IMR-90 (cell line): Measurements from ENCODE around the gene SDHC. TPM values are rescaled to one million over a fixed set of nuclear protein-coding genes. Genes with fewer than 3 reads are reported as not detected.
"Not testable (repeated sequence)": the region's sequence is repeated elsewhere in the genome, so short reads cannot be mapped to it uniquely, and the experiment has no call there.

ENCODE experiments used
- ATAC-seq: fragments of 200-7000 bp; cut with Tn5 transposase; 2 replicates; pipeline ENCODE4 v1.9.1; 2020; ENCODE audit warnings: low read depth, mild to moderate bottlenecking, moderate library complexity
- BruUV-seq: library from RNA; stranded (reverse); fragments of 400-500 nt; replicated peaks from 2 replicates; lab custom pipeline; 2021; lab: Mats Ljungman, UMichigan
- CTCF ChIA-PET: fragments of 300-600 bp; formaldehyde crosslinking; extraction: SDS; loops from one replicate; lab custom pipeline; 2021; ENCODE audit warnings: antibody characterized with exemption; lab: Yijun Ruan, JAX
- POLR2A ChIA-PET: fragments of 300-600 bp; sonication (Branson Sonifier 250); formaldehyde crosslinking; loops from one replicate; lab custom pipeline; 2022; ENCODE audit warnings: antibody characterized with exemption; ENCODE audit not compliant: unreplicated experiment; lab: Charles Lee
- DNase-seq: peaks from one replicate; pipeline ENCODE4 v3.0.0; 2013
- H2AFZ ChIP-seq: replicated peaks from 2 replicates; pipeline ENCODE3; 2013; ENCODE audit warnings: low read length, mild to moderate bottlenecking; ENCODE audit not compliant: poor library complexity
- H2AK5ac ChIP-seq: 2 replicates; pipeline ENCODE4 v1.6.1; 2013; ENCODE audit warnings: low read depth, low read length, inconsistent platforms
- H2AK9ac ChIP-seq: replicated peaks from 2 replicates; pipeline ENCODE3; 2013; ENCODE audit warnings: mild to moderate bottlenecking, low read depth, low read length, moderate library complexity; ENCODE audit not compliant: poor library complexity
- H2BK120ac ChIP-seq: 2 replicates; pipeline ENCODE4 v1.6.1; 2013; ENCODE audit warnings: low read depth, low read length, inconsistent platforms
- H2BK15ac ChIP-seq: 3 replicates; pipeline ENCODE4 v1.6.1; 2013; ENCODE audit warnings: low read depth, low read length, inconsistent platforms
- H2BK20ac ChIP-seq: 2 replicates; pipeline ENCODE4 v1.6.1; 2013; ENCODE audit warnings: low read depth, mild to moderate bottlenecking, inconsistent platforms, low read length, moderate library complexity
- H2BK5ac ChIP-seq: 2 replicates; pipeline ENCODE4 v1.6.1; 2013; ENCODE audit warnings: mild to moderate bottlenecking, low read depth, low read length, inconsistent platforms; ENCODE audit not compliant: poor library complexity, severe bottlenecking
- H3K14ac ChIP-seq: replicated peaks from 2 replicates; pipeline ENCODE4 v1.6.1; 2013; ENCODE audit warnings: low read depth, low read length, inconsistent platforms
- H3K18ac ChIP-seq: 2 replicates; pipeline ENCODE4 v1.6.1; 2013; ENCODE audit warnings: low read depth, low read length, control low read depth
- H3K23ac ChIP-seq: 2 replicates; pipeline ENCODE4 v1.6.1; 2013; ENCODE audit warnings: low read depth, low read length, inconsistent platforms
- H3K27ac ChIP-seq: 2 replicates; pipeline ENCODE4 v1.5.1; 2013; ENCODE audit warnings: mild to moderate bottlenecking, control low read depth, low read length; ENCODE audit not compliant: insufficient read depth
- H3K27me3 ChIP-seq: 2 replicates; pipeline ENCODE4 v1.6.1; 2013; ENCODE audit warnings: low read length; ENCODE audit not compliant: control insufficient read depth, insufficient read depth
- H3K36me3 ChIP-seq: 2 replicates; pipeline ENCODE4 v1.6.1; 2013; ENCODE audit warnings: low read length, mixed read lengths; ENCODE audit not compliant: control insufficient read depth, insufficient read depth
- H3K4ac ChIP-seq: 2 replicates; pipeline ENCODE4 v1.6.1; 2013; ENCODE audit warnings: low read depth, low read length, inconsistent platforms
- H3K4me1 ChIP-seq: 2 replicates; pipeline ENCODE4 v1.6.1; 2013; ENCODE audit warnings: low read length, mixed read lengths; ENCODE audit not compliant: control insufficient read depth, insufficient read depth
- H3K4me2 ChIP-seq: 2 replicates; pipeline ENCODE4 v1.6.1; 2013; ENCODE audit warnings: low read depth, mild to moderate bottlenecking, control low read depth, low read length, moderate library complexity
- H3K4me3 ChIP-seq: 2 replicates; pipeline ENCODE4 v1.5.1; 2013; ENCODE audit warnings: low read depth, mild to moderate bottlenecking, control low read depth, low read length, moderate library complexity; ENCODE audit not compliant: insufficient read depth
- H3K56ac ChIP-seq: 2 replicates; pipeline ENCODE4 v1.6.1; 2013; ENCODE audit warnings: low read length, inconsistent platforms; ENCODE audit not compliant: insufficient read depth; ENCODE audit errors: extremely low read depth
- H3K79me1 ChIP-seq, 2 experiments: 2 replicates each; pipeline ENCODE4 v1.6.1; 2013; ENCODE audit warnings: low read length in 2 of 2, inconsistent platforms in 1 of 2, low read depth in 1 of 2
- H3K9ac ChIP-seq: 2 replicates; pipeline ENCODE4 v1.6.1; 2013; ENCODE audit warnings: low read depth, low read length, control low read depth
- H3K9me1 ChIP-seq: 2 replicates; pipeline ENCODE4 v1.6.1; 2013; ENCODE audit warnings: low read length, inconsistent platforms; ENCODE audit not compliant: insufficient read depth
- H3K9me3 ChIP-seq: 2 replicates; pipeline ENCODE4 v1.6.1; 2013; ENCODE audit warnings: low read length; ENCODE audit not compliant: control insufficient read depth, insufficient read depth
- H4K20me1 ChIP-seq: 2 replicates; pipeline ENCODE4 v1.6.1; 2013; ENCODE audit warnings: low read length, inconsistent platforms; ENCODE audit not compliant: insufficient read depth
- H4K5ac ChIP-seq: 2 replicates; pipeline ENCODE4 v1.6.1; 2013; ENCODE audit warnings: mild to moderate bottlenecking, low read depth, low read length, control low read depth
- H4K8ac ChIP-seq, 2 experiments: 2 replicates each; pipeline ENCODE4 v1.6.1; 2013; ENCODE audit warnings: low read depth in 2 of 2, low read length in 2 of 2, control low read depth in 1 of 2, inconsistent platforms in 1 of 2
- H4K91ac ChIP-seq: 2 replicates; pipeline ENCODE4 v1.6.1; 2013; ENCODE audit warnings: low read depth, low read length, inconsistent platforms; ENCODE audit not compliant: insufficient read depth
- WGBS, 2 experiments: methylation state at CpG; one replicate each; pipeline versions ENCODE4 v1.1.5 to v1.1.7; 2013; ENCODE audit warnings: missing lambda C conversion rate in 2 of 2; ENCODE audit not compliant: insufficient read length in 1 of 2; ENCODE audit errors: extremely low coverage in 2 of 2; 5-methylcytosine and 5-hydroxymethylcytosine counted together
- dilution Hi-C: fragments of 300-500 bp; cut with HindIII; formaldehyde crosslinking; loops from one replicate; pipeline ENCODE4 v1.14.3; 2018; ENCODE audit warnings: low sequenced_read_pairs; ENCODE audit not compliant: unreplicated experiment
- in situ Hi-C: fragments of 300-500 bp; cut with MboI; formaldehyde crosslinking; loops from 3 replicates; pipeline ENCODE4 v1.14.3; 2019; ENCODE audit warnings: low sequenced_read_pairs, inconsistent platforms, mixed read lengths
- intact Hi-C: fragments of 100-400 bp; cut with micrococcal nuclease; formaldehyde crosslinking; loops from 2 replicates; pipeline ENCODE4 v1.10.0; 2022
- microRNA-seq, 2 experiments: library from miRNA; stranded (forward) in 1 of 2; unstranded in 1 of 2; fragments of 10-50 nt in 1 of 2; fragments of <30 nt in 1 of 2; gene quantifications in 1 of 2; microRNA quantifications in 1 of 2; one replicate each; pipeline versions ENCODE3 to v1.1.0; 2013 to 2020; ENCODE audit not compliant: insufficient read depth in 1 of 2, insufficient read length in 1 of 2, unreplicated experiment in 1 of 2
- polyA plus RNA-seq, 3 experiments: library from polyadenylated mRNA; depleted of rRNA; stranded (reverse); fragments of >200 nt; gene quantifications; 2 replicates each; pipeline ENCODE4 v1.2.3, GENCODE V29; 2012; ENCODE audit warnings: low replicate concordance in 1 of 3
- small RNA-seq, 5 experiments: library from RNA; depleted of rRNA; stranded (forward); fragments of <200 nt; gene quantifications; one replicate each; pipeline ENCODE3, GENCODE V24; 2012
- total RNA-seq: library from RNA; depleted of rRNA; stranded (reverse); fragments of >200 nt; gene quantifications from 2 replicates; pipeline ENCODE4 v1.2.3, GENCODE V29; 2012; rRNA removed

Gene SDHC
- total and polyA plus RNA-seq, 2 of the 4 experiments (the other 2 are of a cell fraction): 158 to 235 TPM

GRCh38 chr1:161410636-161410970, 96.4 kb downstream of the SDHC start:
- DNase-seq, H3K27ac ChIP-seq, H2BK15ac ChIP-seq, H3K9ac ChIP-seq, BruUV-seq, POLR2A ChIA-PET, H4K20me1 ChIP-seq, H3K36me3 ChIP-seq, H3K4me1 ChIP-seq, in situ Hi-C loops, H3K4me3 ChIP-seq, H2AFZ ChIP-seq, H4K91ac ChIP-seq, H4K5ac ChIP-seq, H3K18ac ChIP-seq, H2BK5ac ChIP-seq, H3K4me2 ChIP-seq, H3K9me3 ChIP-seq, H3K56ac ChIP-seq, intact Hi-C loops, H3K14ac ChIP-seq, H3K27me3 ChIP-seq, dilution Hi-C loops, ATAC-seq, H2BK20ac ChIP-seq, CTCF ChIA-PET, H3K4ac ChIP-seq, H2BK120ac ChIP-seq, H2AK9ac ChIP-seq, H4K8ac ChIP-seq, H3K9me1 ChIP-seq, H2AK5ac ChIP-seq, H3K79me1 ChIP-seq, H3K23ac ChIP-seq: not testable (repeated sequence)
- WGBS, 2 experiments: no CpG with 5 or more reads among the region's 4 CpGs

Small RNAs within 50 kb of the gene (microRNA-seq; reads per million reads assigned to microRNA genes)
- gene AL592295.2 (ENCODE audit: insufficient read depth, insufficient read length): not detected
- gene RNU6-481P (ENCODE audit: insufficient read depth, insufficient read length): not detected

Small RNAs within 50 kb of the gene (small RNA-seq; reads per million reads assigned to genes)
- gene AL592295.2 (0 reads per million in 5 experiments), gene RNU6-481P (0 reads per million in 5 experiments)

Other genes starting within 250 kb of the SDHC start
- not detected in 2 replicates for gene ARHGAP30, start 244.5 kb upstream of the SDHC start, total RNA-seq
- 0.02 and 0.03 TPM in 2 replicates for gene ARHGAP30, start 244.5 kb upstream of the SDHC start, polyA plus RNA-seq (2012; rRNA removed)
- under 0.01 and 0.18 TPM in 2 replicates for gene NECTIN4, start 224.8 kb upstream of the SDHC start, total RNA-seq
- gene NECTIN4, start 224.8 kb upstream of the SDHC start, polyA plus RNA-seq (2012; rRNA removed): 0.13 and 0.24 TPM in 2 replicates
- gene KLHDC9, start 216.0 kb upstream of the SDHC start, total RNA-seq: 0.18 TPM in 1 of 2 replicates, not detected in the other
- 0.70 and 1.1 TPM in 2 replicates for gene KLHDC9, start 216.0 kb upstream of the SDHC start, polyA plus RNA-seq (2012; rRNA removed)
- 62.4 and 166 TPM in 2 replicates for gene PFDN2, start 196.3 kb upstream of the SDHC start, total RNA-seq
- gene PFDN2, start 196.3 kb upstream of the SDHC start, polyA plus RNA-seq (2012; rRNA removed): 179 and 180 TPM in 2 replicates
- 22.8 TPM in 2 replicates for gene NIT1, start 196.3 kb upstream of the SDHC start, total RNA-seq
- 33.2 and 33.6 TPM in 2 replicates for gene NIT1, start 196.3 kb upstream of the SDHC start, polyA plus RNA-seq (2012; rRNA removed)
- gene DEDD, start 181.7 kb upstream of the SDHC start, total RNA-seq: 35.3 and 47.9 TPM in 2 replicates
- gene DEDD, start 181.7 kb upstream of the SDHC start, polyA plus RNA-seq (2012; rRNA removed): 40.2 and 47.1 TPM in 2 replicates
- 134 and 137 TPM in 2 replicates for gene UFC1, start 160.4 kb upstream of the SDHC start, total RNA-seq
- gene UFC1, start 160.4 kb upstream of the SDHC start, polyA plus RNA-seq (2012; rRNA removed): 113 and 140 TPM in 2 replicates
- gene USP21, start 154.9 kb upstream of the SDHC start, total RNA-seq: 3.3 and 6.3 TPM in 2 replicates
- 23.8 and 24.7 TPM in 2 replicates for gene USP21, start 154.9 kb upstream of the SDHC start, polyA plus RNA-seq (2012; rRNA removed)
- gene PPOX, start 148.0 kb upstream of the SDHC start, total RNA-seq: 6.1 TPM in 2 replicates
- gene PPOX, start 148.0 kb upstream of the SDHC start, polyA plus RNA-seq (2012; rRNA removed): 14.3 and 14.8 TPM in 2 replicates
- gene B4GALT3, start 136.9 kb upstream of the SDHC start, total RNA-seq: 11.4 and 19.9 TPM in 2 replicates
- gene B4GALT3, start 136.9 kb upstream of the SDHC start, polyA plus RNA-seq (2012; rRNA removed): 36.0 and 41.5 TPM in 2 replicates
- 0.28 and 0.72 TPM in 2 replicates for gene ADAMTS4, start 115.3 kb upstream of the SDHC start, total RNA-seq
- 0.39 and 0.40 TPM in 2 replicates for gene ADAMTS4, start 115.3 kb upstream of the SDHC start, polyA plus RNA-seq (2012; rRNA removed)
- 85.5 and 122 TPM in 2 replicates for gene NDUFS2, start 112.0 kb upstream of the SDHC start, total RNA-seq
- 101 and 103 TPM in 2 replicates for gene NDUFS2, start 112.0 kb upstream of the SDHC start, polyA plus RNA-seq (2012; rRNA removed)
- gene FCER1G, start 99.1 kb upstream of the SDHC start, total RNA-seq: not detected in 2 replicates
- 0.44 and 0.57 TPM in 2 replicates for gene FCER1G, start 99.1 kb upstream of the SDHC start, polyA plus RNA-seq (2012; rRNA removed)
- not detected in 2 replicates for gene APOA2, start 90.8 kb upstream of the SDHC start, total RNA-seq
- gene APOA2, start 90.8 kb upstream of the SDHC start, polyA plus RNA-seq (2012; rRNA removed): not detected in 2 replicates
- 11.4 and 12.5 TPM in 2 replicates for gene TOMM40L, start 88.3 kb upstream of the SDHC start, total RNA-seq
- 7.7 and 7.9 TPM in 2 replicates for gene TOMM40L, start 88.3 kb upstream of the SDHC start, polyA plus RNA-seq (2012; rRNA removed)
- not detected in 2 replicates for gene NR1I3, start 76.2 kb upstream of the SDHC start, total RNA-seq
- gene NR1I3, start 76.2 kb upstream of the SDHC start, polyA plus RNA-seq (2012; rRNA removed): not detected in 2 replicates
- not detected in 2 replicates for gene PCP4L1, start 55.6 kb upstream of the SDHC start, total RNA-seq
- not detected in 2 replicates for gene PCP4L1, start 55.6 kb upstream of the SDHC start, polyA plus RNA-seq (2012; rRNA removed)
- 0.18 and 0.28 TPM in 2 replicates for gene MPZ, start 4.4 kb upstream of the SDHC start, total RNA-seq
- gene MPZ, start 4.4 kb upstream of the SDHC start, polyA plus RNA-seq (2012; rRNA removed): 0.80 and 0.96 TPM in 2 replicates
- not detected in 2 replicates for gene CFAP126, start 53.5 kb downstream of the SDHC start, total RNA-seq
- not detected in 2 replicates for gene CFAP126, start 53.5 kb downstream of the SDHC start, polyA plus RNA-seq (2012; rRNA removed)
- gene FCGR2A, start 191.1 kb downstream of the SDHC start, total RNA-seq: 0.18 and 0.28 TPM in 2 replicates
- 0.56 and 0.94 TPM in 2 replicates for gene FCGR2A, start 191.1 kb downstream of the SDHC start, polyA plus RNA-seq (2012; rRNA removed)
- 0.54 and 0.56 TPM in 2 replicates for gene HSPA6, start 210.2 kb downstream of the SDHC start, total RNA-seq
- gene HSPA6, start 210.2 kb downstream of the SDHC start, polyA plus RNA-seq (2012; rRNA removed): 0.50 and 0.67 TPM in 2 replicates
- gene FCGR3A, start 235.4 kb downstream of the SDHC start, total RNA-seq: not detected in 2 replicates
- not detected in 2 replicates for gene FCGR3A, start 235.4 kb downstream of the SDHC start, polyA plus RNA-seq (2012; rRNA removed)